Lower leg skin (tissue), 4 donors: Measurements from ENCODE around the gene ZFP3. TPM values are rescaled to one million over a fixed set of nuclear protein-coding genes. Genes with fewer than 3 reads are reported as not detected.
"Not testable (repeated sequence)": the region's sequence is repeated elsewhere in the genome, so short reads cannot be mapped to it uniquely, and the experiment has no call there.

Source experiments
- DNase-seq, 2 donors: peaks; one replicate each; pipeline ENCODE4 v3.0.0-alpha.2; 2019; ENCODE audit warnings: low spot score in 2 of 2
- H3K4me3 ChIP-seq: fragments of 200-600 bp; sonication (generic); 2 replicates; pipeline ENCODE4 v1.5.1; 2017; ENCODE audit warnings: mild to moderate bottlenecking, low read depth; ENCODE audit not compliant: poor library complexity, severe bottlenecking
- CTCF ChIP-seq, 3 donors: fragments of 450-650 bp; IDR thresholded peaks; one replicate each; pipeline ENCODE4 v1.5.1; 2016; ENCODE audit warnings: antibody characterized with exemption in 3 of 3, mild to moderate bottlenecking in 3 of 3, moderate library complexity in 2 of 3
- POLR2A ChIP-seq, 2 donors: fragments of 450-650 bp; IDR thresholded peaks; one replicate each; pipeline ENCODE4 v1.6.1; 2016 to 2017; ENCODE audit warnings: antibody characterized with exemption in 2 of 2, mild to moderate bottlenecking in 1 of 2, moderate library complexity in 1 of 2
- WGBS, 2 donors: methylation state at CpG; one replicate each; pipeline ENCODE4 v1.1.5; 2018; 5-methylcytosine and 5-hydroxymethylcytosine counted together
- intact Hi-C: fragments of 100-400 bp; cut with DNase I; formaldehyde crosslinking; loops from one replicate; pipeline ENCODE4 v1.15.0; 2023; ENCODE audit warnings: low total_unique reads
- total RNA-seq, 4 donors: library from RNA; depleted of rRNA; stranded (reverse); fragments of >200 nt; gene quantifications; one replicate each; pipeline ENCODE4 v1.1.0, GENCODE V29; 2016

ZFP3 gene
- total RNA-seq, 4 donors from 2014 or later, result 1.2 to 5.2 (median 3.5) TPM

DNA sequence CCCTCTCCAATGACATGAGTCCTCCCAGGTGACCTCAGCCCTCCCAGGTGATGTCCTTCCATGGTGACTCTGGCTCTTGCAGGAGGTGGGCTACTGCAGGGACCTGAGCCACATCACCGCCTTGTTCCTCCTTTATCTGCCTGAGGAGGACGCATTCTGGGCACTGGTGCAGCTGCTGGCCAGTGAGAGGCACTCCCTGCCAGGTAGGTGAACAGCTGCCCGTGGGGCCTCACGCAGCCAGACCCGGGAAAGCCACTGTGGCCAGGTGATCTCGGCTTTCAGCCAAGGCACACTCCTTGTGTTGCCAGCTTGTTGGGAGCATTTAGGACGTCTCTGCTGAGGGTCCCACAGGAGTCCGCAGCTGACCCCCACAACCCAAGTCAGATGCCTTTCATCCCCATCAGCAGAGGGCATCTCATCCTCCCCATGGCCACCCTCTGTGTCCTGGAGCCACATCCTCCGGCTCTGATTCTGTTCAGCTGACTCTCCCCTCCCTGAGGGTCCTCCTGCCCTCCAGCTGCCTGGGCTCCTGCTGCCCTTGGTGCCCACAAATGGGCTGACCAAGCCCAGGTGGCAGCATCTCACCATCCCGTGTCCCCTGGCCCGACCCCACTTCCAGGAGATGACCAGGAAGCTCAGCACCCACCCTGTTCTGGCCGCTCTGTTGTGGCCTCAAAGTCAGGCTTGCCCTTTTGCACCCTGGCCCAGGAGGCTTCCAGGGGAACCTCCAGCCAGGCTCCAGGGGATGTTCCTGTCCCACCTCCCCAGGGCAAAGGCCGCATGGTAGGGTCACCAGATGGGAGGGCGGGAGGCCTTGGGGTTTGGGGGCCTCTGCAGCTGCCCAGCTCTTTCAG lies 57.7 kb downstream of the ZFP3 start:
- TF ChIP-seq CTCF (IDR thresholded peaks at IDR 0.05), result no peak
- no peak for TF ChIP-seq POLR2A (IDR thresholded peaks at IDR 0.05)
- no peak overlapping the region for H3K4me3 ChIP-seq
- peak in 1 of 2 donors; percentile 71 for DNase-seq
- 76 to 91% methylated on average over 13 of the region's 14 CpGs for WGBS, 2 donors
- intact Hi-C loops, result no loop called here

- peak in 1 of 2 donors; percentile 67 for DNase-seq
- intact Hi-C loops, H3K4me3 ChIP-seq: not testable (repeated sequence)
- WGBS, 2 donors, result 86 to 90% methylated on average over 13 to 14 of the region's 14 CpGs
Measured at GRCh38 chr17:5136580-5137412, 58.5 kb downstream of the ZFP3 start.

DNA sequence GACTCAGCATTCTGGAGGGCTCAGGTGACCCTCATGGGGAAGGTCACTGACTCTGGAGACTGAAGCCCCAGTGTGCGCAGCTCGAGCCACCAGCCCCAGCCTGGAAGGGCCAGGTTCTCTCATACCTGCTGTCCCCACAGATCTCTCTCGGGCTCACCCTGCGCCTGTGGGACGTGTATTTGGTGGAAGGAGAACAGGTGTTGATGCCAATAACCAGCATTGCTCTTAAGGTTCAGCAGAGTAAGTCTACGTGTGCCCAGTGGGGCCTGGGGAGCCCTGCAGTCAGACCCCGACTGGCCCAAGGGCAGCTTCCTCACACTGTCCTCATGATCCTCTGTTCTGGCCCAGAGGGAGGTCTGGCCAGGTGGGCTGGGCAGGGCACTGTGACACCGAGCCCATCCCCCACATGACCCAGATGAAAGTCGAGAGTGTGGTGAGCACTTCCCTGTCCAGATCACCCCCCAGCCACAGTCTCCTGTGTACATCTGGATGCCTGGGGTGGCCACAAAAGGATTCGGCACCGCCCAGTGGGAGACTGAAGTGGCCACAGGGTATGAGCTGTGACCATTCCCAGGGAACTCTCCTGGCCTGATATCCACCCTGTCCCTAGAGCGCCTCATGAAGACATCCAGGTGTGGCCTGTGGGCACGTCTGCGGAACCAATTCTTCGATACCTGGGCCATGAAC lies 59.4 kb downstream of the ZFP3 start:
- H3K4me3 ChIP-seq, intact Hi-C loops: not testable (repeated sequence)
- peak in 1 of 2 donors; percentile 59 for DNase-seq
- 84 to 93% methylated on average over 10 to 12 of the region's 15 CpGs for WGBS, 2 donors

DNA sequence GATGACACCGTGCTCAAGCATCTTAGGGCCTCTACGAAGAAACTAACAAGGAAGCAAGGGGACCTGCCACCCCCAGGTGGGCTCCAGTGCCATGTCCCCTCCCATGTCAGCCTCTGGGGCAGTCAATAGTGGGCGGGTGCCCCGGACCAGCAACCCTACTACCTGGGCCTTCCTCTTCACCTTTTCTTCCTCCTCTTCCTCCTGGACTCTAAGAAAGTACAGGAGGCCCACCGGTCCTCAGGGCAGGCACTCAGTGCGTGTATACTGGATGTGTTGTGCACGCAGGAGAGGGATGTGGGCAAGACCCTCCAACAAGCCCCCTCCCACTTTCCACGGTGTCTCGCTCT lies 59.9 kb downstream of the ZFP3 start:
- 92 to 93% methylated on average over 9 of the region's 9 CpGs for WGBS, 2 donors
- H3K4me3 ChIP-seq, intact Hi-C loops, DNase-seq: not testable (repeated sequence)

GRCh38 chr17:5138616-5139457 lies 60.6 kb downstream of the ZFP3 start:
- intact Hi-C loops, result no loop called here
- WGBS, 2 donors, result 83 to 85% methylated on average over 13 to 24 of the region's 24 CpGs
- no peak for DNase-seq
- no peak for TF ChIP-seq CTCF (IDR thresholded peaks at IDR 0.05)
- no peak for TF ChIP-seq POLR2A (IDR thresholded peaks at IDR 0.05)
- H3K4me3 ChIP-seq, result no peak overlapping the region

GRCh38 chr17:5139458-5139732 lies 61.1 kb downstream of the ZFP3 start:
- 85% methylated on average over 3 to 4 of the region's 5 CpGs for WGBS, 2 donors
- no peak for DNase-seq
- no peak overlapping the region for H3K4me3 ChIP-seq
- TF ChIP-seq POLR2A (IDR thresholded peaks at IDR 0.05) (no peak), CTCF (IDR thresholded peaks at IDR 0.05) (no peak)
- intact Hi-C loops, result no loop called here

GRCh38 chr17:5142877-5143276 lies 64.6 kb downstream of the ZFP3 start:
- intact Hi-C loops, H3K4me3 ChIP-seq: not testable (repeated sequence)
- DNase-seq, result peak in 1 of 2 donors; percentile 56
- WGBS, 2 donors, result 93 to 95% methylated on average over 10 to 14 of the region's 18 CpGs

Other genes starting within 250 kb of the ZFP3 start
- 100 to 1,000 TPM; 128 to 208 (median 140) TPM for gene MINK1, start 245.1 kb upstream of the ZFP3 start, total RNA-seq
- gene C17orf107, start 178.9 kb upstream of the ZFP3 start, total RNA-seq, result 10 to 100 TPM in 2 of 4 donors, 1 to 10 TPM in 2; 7.0 to 13.4 (median 10.1) TPM
- gene CHRNE, start 175.4 kb upstream of the ZFP3 start, total RNA-seq, result 1 to 10 TPM in 3 of 4 donors, under 1 TPM in 1; 0.53 to 5.2 (median 3.6) TPM
- not detected for gene GP1BA, start 146.2 kb upstream of the ZFP3 start, total RNA-seq
- 10 to 100 TPM; 35.5 to 87.7 (median 59.2) TPM for gene SLC25A11, start 138.4 kb upstream of the ZFP3 start, total RNA-seq
- 10 to 100 TPM; 66.3 to 95.4 (median 80.2) TPM for gene RNF167, start 138.2 kb upstream of the ZFP3 start, total RNA-seq
- 100 to 1,000 TPM; 479 to 709 (median 540) TPM for gene PFN1, start 129.9 kb upstream of the ZFP3 start, total RNA-seq
- gene ENO3, start 127.3 kb upstream of the ZFP3 start, total RNA-seq, result 1 to 10 TPM; 1.0 to 7.9 (median 4.9) TPM
- gene SPAG7, start 110.7 kb upstream of the ZFP3 start, total RNA-seq, result 10 to 100 TPM; 35.1 to 64.0 (median 51.7) TPM
- gene CAMTA2, start 90.8 kb upstream of the ZFP3 start, total RNA-seq, result 10 to 100 TPM; 21.7 to 35.3 (median 30.6) TPM
- gene INCA1, start 80.9 kb upstream of the ZFP3 start, total RNA-seq, result 1 to 10 TPM in 3 of 4 donors, under 1 TPM in 1; 0.39 to 2.6 (median 1.4) TPM
- 100 to 1,000 TPM in 2 of 4 donors, 10 to 100 TPM in 2; 87.6 to 140 (median 100) TPM for gene KIF1C, start 80.5 kb upstream of the ZFP3 start, total RNA-seq
- 10 to 100 TPM in 1 of 4 donors, 1 to 10 TPM in 3; 3.3 to 16.1 (median 4.8) TPM for gene SLC52A1, start 43.0 kb upstream of the ZFP3 start, total RNA-seq
- 1 to 10 TPM; 6.5 to 8.7 (median 8.6) TPM for gene ZNF232, start 33.4 kb downstream of the ZFP3 start, total RNA-seq
- gene USP6, start 37.6 kb downstream of the ZFP3 start, total RNA-seq, result under 1 TPM in 3 of 4 donors, not detected in 1; 0.04 to 0.98 (median 0.19) TPM
- 1 to 10 TPM; 2.4 to 5.0 (median 3.8) TPM for gene ZNF594, start 113.4 kb downstream of the ZFP3 start, total RNA-seq
- under 1 TPM in 3 of 4 donors, not detected in 1; 0.46 to 0.97 (median 0.71) TPM for gene SCIMP, start 156.4 kb downstream of the ZFP3 start, total RNA-seq
- 10 to 100 TPM; 16.5 to 27.4 (median 25.4) TPM for gene RABEP1, start 203.8 kb downstream of the ZFP3 start, total RNA-seq